Activated effector memory CD4-positive, alpha-beta T cell treated with anti-CD3 and anti-CD28 coated beads, Interleukin-2, amount 50 U/mL, for 16 hours (primary cell): ENCODE measurements around the gene ANKRD13C.
A peak's percentile ranks its signal among the peaks of the same experiment; 100 is the strongest.

Source experiments
- DNase-seq: peaks from one replicate; pipeline ENCODE4 v3.0.0-alpha.2; 2020

ANKRD13C gene

GRCh38 chr1:70293186-70293843 is 61.2 kb downstream of the ANKRD13C start:
- no peak for DNase-seq

GRCh38 chr1:70290218-70290617 is 64.3 kb downstream of the ANKRD13C start:
- DNase-seq, result no peak

- DNase-seq, result no peak
Observed at GRCh38 chr1:70288166-70288565, 66.4 kb downstream of the ANKRD13C start.

GRCh38 chr1:70286453-70286852 is 68.1 kb downstream of the ANKRD13C start:
- DNase-seq, result no peak

- no peak for DNase-seq
Observed at GRCh38 chr1:70284366-70284765, 70.2 kb downstream of the ANKRD13C start.

GRCh38 chr1:70278710-70279109 is 75.8 kb downstream of the ANKRD13C start:
- no peak for DNase-seq

- DNase-seq, result no peak
Observed at GRCh38 chr1:70277875-70278274, 76.6 kb downstream of the ANKRD13C start.

GRCh38 chr1:70265946-70266345 is 88.6 kb downstream of the ANKRD13C start:
- no peak for DNase-seq

GRCh38 chr1:70264839-70265238 is 89.7 kb downstream of the ANKRD13C start:
- DNase-seq, result no peak

GRCh38 chr1:70256664-70257063 is 97.9 kb downstream of the ANKRD13C start:
- DNase-seq, result no peak

- DNase-seq, result no peak
Observed at GRCh38 chr1:70248729-70249128, 105.8 kb downstream of the ANKRD13C start.

GRCh38 chr1:70247768-70248167 is 106.8 kb downstream of the ANKRD13C start:
- no peak for DNase-seq

GRCh38 chr1:70247122-70247521 is 107.4 kb downstream of the ANKRD13C start:
- DNase-seq, result no peak

GRCh38 chr1:70239940-70240339 is 114.6 kb downstream of the ANKRD13C start:
- no peak for DNase-seq

GRCh38 chr1:70234733-70235132 is 119.8 kb downstream of the ANKRD13C start:
- no peak for DNase-seq

GRCh38 chr1:70231475-70231874 is 123.0 kb downstream of the ANKRD13C start:
- no peak for DNase-seq

GRCh38 chr1:70228670-70229069 is 125.9 kb downstream of the ANKRD13C start:
- DNase-seq, result no peak

- DNase-seq, result no peak
Observed at GRCh38 chr1:70227439-70227838, 127.1 kb downstream of the ANKRD13C start.

GRCh38 chr1:70224954-70225353 is 129.6 kb downstream of the ANKRD13C start:
- no peak for DNase-seq

- DNase-seq, result no peak
Observed at GRCh38 chr1:70222716-70223235, 131.7 kb downstream of the ANKRD13C start.

- DNase-seq, result peak; percentile 99
Observed at GRCh38 chr1:70221238-70222121, 133.0 kb downstream of the ANKRD13C start, which contains the start of gene SRSF11. TSS of gene SRSF11 (plus strand) at chr1:70221380. CDS start at chr1:70221637, 257 bp downstream.

- no peak for DNase-seq
Observed at GRCh38 chr1:70220517-70221237, 133.8 kb downstream of the ANKRD13C start.

GRCh38 chr1:70220015-70220414 is 134.5 kb downstream of the ANKRD13C start:
- DNase-seq, result no peak
